HG03025 (cell line): ENCODE data around the gene DHDDS.
"Not testable (repeated sequence)": the region's sequence is repeated elsewhere in the genome, so short reads cannot be mapped to it uniquely, and the experiment has no call there.

Experiments
- ATAC-seq: cut with Tn5 transposase; IDR thresholded peaks from one replicate; pipeline ENCODE4 v1.9.1; 2021; ENCODE audit warnings: mild to moderate bottlenecking, moderate library complexity; ENCODE audit not compliant: unreplicated experiment, low FRiP score

The DHDDS gene

DNA sequence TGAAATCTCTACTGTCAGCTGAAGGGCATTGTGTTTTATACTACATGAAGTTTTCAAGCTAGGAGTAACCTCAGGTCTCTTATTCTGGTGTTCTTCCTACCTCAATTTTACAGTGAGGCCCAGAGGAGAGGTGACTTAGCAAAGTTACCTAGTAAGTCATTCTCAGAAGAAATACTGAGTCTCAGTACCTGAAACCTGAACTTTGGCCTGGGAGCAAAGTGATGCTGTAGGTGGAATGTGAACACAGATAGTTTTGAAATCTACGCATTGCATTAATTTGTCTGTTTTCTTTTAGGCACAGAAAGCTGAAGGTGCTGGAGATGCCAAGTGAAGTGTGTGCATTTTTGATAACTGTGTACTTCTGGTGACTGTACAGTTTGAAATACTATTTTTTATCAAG is 42.7 kb downstream of the DHDDS start:
- no peak for ATAC-seq

- no peak for ATAC-seq
Observed at GRCh38 chr1:26475989-26476388, 43.9 kb downstream of the DHDDS start.

DNA sequence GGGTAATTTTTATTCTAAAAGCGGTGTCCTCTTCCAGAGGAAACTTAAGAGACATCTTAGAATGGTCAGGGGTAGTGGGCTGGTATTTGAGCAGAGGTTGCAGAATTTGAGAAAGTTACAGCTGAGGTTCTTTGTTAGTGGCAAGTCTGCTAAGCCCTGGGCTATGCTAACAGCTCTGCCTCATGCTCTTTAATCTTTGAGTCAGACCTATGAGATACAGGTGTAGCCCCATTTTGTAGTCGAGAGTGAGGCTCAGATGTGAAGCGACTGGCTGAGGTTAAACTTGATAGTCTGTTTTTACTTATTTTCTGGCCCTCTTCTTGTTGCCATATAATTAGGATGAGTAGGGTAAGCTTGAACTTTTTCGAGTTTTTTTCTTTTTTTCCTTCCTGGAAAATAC is 44.8 kb downstream of the DHDDS start:
- ATAC-seq, result no peak

DNA sequence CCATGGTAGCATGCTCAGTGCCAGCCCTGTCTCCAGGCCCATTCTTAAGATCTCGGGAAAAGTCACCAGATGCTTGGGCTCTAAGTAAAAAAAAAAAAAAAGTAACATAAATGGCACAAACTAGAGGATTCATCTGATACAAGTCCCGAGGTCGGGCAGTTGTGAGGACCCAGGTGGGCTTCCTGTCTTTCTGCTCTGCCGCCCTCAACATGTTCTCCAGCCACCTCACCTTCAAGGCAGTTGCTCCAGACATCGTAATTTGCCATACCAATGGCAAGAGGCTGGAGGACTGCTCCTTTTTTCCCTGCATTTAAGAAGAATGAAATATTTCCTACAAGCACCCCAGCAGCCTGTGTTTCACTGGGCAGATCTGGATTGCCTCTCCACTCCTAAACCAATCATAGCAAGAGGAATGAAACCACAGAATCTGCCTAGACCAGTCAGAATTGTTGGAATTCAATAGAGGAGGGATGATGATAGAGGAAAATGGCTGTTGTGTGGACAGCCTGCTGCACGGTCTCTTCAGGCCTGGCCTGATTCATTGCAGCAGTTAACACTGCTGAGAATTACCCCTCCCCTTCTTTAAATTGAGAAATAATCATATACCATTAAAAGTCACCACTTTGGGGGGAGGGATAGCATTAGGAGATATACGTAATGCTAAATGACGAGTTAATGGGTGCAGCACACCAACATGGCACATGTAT is 45.5 kb downstream of the DHDDS start:
- no peak for ATAC-seq

GRCh38 chr1:26478159-26478558 is 46.0 kb downstream of the DHDDS start:
- ATAC-seq, result no peak

DNA sequence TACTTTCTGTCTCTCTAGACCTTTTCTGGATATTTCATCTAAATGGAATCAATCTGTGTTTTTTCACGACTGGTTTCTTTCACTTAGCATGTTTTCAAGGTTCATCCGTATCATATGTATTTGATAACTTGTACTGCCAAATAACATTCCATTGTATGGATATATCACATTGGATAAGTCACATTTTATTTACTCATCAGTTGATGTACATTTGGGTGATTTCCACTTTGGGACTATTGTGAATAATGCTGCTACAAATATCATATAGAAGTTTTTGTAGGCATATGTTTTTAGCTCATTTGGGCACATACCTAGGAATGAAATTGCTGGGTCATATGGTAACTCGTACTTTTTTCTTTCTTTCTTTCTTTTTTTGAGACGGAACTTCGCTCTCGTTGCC is 46.9 kb downstream of the DHDDS start:
- no peak for ATAC-seq

- ATAC-seq, result no peak
Observed at GRCh38 chr1:26482921-26483320, 50.8 kb downstream of the DHDDS start.

DNA sequence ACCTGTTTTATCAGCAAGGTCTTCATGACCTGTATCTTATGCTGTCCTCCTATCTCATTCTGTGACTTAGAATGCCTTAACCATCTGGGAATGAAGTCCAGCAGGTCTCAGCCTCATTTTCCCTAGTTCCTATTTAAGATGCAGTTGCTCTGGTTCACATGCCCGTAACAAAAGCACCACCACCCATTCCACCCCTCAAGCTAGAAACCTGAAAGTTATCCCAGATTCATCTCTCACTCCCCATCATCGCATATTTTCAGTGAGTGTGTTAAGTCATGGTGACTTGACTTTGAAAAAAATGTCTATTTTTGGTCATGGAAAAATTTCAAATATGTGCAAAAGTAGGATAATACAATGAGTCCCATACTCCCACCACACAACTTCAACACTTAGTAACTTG is 51.9 kb downstream of the DHDDS start:
- ATAC-seq, result no peak

- ATAC-seq, result no peak
Observed at GRCh38 chr1:26490155-26490554, 58.0 kb downstream of the DHDDS start.

- no peak for ATAC-seq
Observed at GRCh38 chr1:26493267-26493666, 61.1 kb downstream of the DHDDS start.

DNA sequence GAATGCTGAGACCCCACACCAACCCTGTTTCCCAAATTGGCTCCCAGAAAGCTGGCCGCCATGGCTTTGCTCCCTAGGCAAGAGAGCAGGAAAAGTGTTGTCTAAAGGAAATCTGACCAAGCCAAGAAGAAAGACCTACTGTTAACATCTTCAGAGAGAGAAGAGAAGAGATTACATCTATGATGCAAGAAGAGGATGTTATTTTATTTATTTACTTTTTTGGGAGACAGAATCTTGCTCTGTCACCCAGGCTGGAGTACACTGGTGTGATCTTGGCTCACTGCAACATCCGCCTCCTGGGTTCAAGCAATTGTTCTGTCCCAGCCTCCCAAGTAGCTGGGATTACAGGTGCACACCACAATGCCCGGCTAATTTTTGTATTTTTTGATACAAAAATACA is 61.8 kb downstream of the DHDDS start:
- no peak for ATAC-seq

DNA sequence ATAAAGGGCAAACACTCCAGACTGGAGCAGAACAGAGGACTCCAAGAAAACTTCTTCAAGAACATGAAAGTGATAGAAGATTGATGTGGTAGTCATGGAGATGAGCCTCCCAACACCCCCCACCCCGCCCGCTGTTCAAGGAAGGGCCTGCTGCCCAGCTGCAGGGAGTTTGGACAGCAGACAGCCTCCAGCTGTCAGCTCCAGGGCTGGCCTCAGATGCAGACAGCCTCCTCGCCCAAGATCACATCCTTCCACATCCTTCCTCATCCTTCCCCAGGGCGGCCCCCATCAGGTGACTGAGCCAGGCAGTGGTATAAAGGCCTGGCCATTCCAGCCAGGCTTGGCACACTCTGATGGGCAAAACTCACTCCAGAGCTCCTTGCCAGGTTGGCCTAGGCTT is 64.7 kb downstream of the DHDDS start:
- no peak for ATAC-seq

GRCh38 chr1:26498894-26499293 is 66.8 kb downstream of the DHDDS start:
- no peak for ATAC-seq

GRCh38 chr1:26500488-26501175 is 68.5 kb downstream of the DHDDS start:
- ATAC-seq, result peak; percentile 64

GRCh38 chr1:26510711-26511110 is 78.6 kb downstream of the DHDDS start:
- ATAC-seq, result not testable (repeated sequence)

- not testable (repeated sequence) for ATAC-seq
Observed at GRCh38 chr1:26515836-26516235, 83.7 kb downstream of the DHDDS start.

GRCh38 chr1:26516987-26517765 is 85.1 kb downstream of the DHDDS start:
- ATAC-seq, result no peak

DNA sequence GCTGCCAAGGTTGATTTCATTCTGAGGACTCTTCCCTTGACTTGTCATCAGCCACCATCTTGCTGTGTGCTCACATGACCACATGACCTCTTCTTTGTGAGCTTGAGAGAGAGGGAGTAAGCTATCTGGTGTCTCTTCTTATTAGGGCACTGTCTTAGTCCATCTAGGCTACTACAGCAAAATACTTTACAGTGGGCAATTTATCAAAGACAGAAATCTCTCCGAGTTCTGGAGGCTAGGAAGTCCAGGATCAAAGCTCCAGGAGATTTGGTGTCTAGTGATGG is 85.6 kb downstream of the DHDDS start:
- ATAC-seq, result no peak

DNA sequence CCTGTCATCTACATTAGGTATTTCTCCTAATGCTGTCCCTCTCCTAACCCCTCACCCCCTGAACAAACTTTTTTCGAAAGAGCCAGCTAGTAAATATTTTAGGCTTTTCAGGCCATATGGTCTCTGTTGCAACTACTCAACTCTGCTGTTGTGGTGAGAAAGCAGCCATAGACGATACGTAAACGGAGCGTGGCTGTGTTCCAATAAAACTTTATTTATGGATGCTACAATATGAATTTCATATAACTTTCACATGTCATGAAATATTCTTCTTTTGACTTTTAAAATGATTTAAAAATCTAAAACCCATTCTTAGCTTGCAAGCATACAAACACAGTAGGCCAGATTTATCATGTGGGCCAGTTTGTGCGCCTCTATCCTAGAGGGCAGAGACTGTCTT is 86.2 kb downstream of the DHDDS start:
- no peak for ATAC-seq

GRCh38 chr1:26520339-26520738 is 88.2 kb downstream of the DHDDS start:
- no peak for ATAC-seq
